PC-9 (cell line): ENCODE results near the gene ITGB8.

Source experiments
- EZH2 ChIP-seq: fragments of 200-600 bp; sonication (generic); IDR thresholded peaks from 2 replicates; pipeline ENCODE4 v1.8.0; 2017; ENCODE audit warnings: antibody characterized with exemption, low read depth
- TF ChIP-seq, protein P1 (sequence below): fragments of 200-600 bp; sonication (generic); conservative IDR thresholded peaks from 2 replicates; pipeline ENCODE4 v1.6.1; 2017; ENCODE audit warnings: mixed run types, antibody characterized with exemption, mild to moderate bottlenecking, moderate library complexity

DNA sequence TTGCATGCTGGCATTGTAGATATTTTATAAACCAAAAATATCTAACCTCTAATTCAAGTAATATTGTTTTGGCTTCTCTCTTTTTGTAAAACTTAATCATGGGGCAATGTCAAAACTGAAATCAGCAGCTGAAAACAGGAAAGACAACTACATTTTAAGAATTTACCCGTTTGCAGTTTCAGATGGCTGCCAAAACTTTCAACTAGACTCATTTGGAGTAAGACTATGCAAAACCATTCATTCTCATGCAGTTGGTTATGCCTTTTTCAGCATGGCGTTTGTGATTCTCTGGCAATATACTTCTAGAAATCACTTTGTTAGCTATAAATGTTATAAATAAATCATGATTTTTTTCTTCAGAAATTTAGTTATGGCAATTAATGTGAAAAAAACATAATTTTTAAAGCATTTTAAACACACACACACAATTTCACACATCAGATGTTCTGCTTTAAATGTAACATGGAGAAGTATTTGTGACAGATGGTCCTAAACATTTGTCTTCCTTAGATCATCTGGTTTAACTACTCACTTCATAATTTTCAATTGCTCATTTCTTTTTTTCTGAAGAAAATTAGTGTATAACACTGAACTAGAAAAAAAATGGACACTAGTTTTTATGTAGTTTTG is 116.4 kb downstream of the ITGB8 start:
- TF ChIP-seq, protein P1, sequence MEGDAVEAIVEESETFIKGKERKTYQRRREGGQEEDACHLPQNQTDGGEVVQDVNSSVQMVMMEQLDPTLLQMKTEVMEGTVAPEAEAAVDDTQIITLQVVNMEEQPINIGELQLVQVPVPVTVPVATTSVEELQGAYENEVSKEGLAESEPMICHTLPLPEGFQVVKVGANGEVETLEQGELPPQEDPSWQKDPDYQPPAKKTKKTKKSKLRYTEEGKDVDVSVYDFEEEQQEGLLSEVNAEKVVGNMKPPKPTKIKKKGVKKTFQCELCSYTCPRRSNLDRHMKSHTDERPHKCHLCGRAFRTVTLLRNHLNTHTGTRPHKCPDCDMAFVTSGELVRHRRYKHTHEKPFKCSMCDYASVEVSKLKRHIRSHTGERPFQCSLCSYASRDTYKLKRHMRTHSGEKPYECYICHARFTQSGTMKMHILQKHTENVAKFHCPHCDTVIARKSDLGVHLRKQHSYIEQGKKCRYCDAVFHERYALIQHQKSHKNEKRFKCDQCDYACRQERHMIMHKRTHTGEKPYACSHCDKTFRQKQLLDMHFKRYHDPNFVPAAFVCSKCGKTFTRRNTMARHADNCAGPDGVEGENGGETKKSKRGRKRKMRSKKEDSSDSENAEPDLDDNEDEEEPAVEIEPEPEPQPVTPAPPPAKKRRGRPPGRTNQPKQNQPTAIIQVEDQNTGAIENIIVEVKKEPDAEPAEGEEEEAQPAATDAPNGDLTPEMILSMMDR, result no peak
- TF ChIP-seq EZH2, result no peak
